ENCODE measurements around the gene TNFSF13. TPM values are rescaled to one million over a fixed set of nuclear protein-coding genes. Genes with fewer than 3 reads are reported as not detected.

The TNFSF13 gene
- total RNA-seq, 1 experiment from 2014 or later, result 46.4 TPM

DNA sequence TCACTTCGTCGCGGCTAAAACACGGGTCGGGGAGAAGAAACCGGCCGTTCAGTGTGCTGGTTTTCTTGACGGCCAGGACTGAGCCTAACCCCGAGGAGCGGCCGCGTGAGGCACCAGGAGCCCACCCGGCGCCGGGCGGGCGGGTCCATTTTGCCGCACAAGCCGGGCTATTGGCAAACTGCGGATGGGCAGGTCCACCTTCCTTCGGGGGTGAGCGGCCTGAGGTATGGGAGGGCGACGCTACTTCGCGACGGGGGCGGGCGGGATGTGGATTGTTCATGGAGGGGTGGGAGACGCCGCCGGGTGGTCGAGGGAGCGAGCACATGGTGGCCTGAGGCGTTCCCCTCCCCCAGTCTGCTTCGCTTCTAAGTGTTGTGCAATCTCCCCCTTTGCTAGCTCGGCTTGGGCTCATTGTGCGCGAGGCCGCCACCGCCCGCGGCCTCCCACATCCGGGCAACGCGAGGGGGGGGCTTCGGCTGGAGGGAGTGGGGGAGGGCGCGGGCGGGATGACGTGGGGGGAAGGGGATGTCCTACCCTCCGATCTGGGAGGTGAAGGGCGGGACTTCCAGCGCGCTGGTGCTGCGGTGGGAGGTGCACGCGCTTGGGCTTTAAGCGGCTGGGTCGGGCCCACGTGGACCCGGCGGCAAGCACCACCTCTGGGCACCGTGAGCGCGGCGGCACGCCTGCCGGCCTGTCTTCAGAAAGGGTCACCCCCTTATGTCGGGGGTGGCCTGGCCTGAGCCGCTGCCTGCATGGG, 15.0 kb downstream of the TNFSF13 start:
- no peaks in the 10 kb centered on the region for H3K9me3 ChIP-seq (ENCODE audit: insufficient read depth, low read depth)
- peak overlapping the region; percentile 93 for H3K4me2 ChIP-seq
- peaks cover 39% of the 10 kb centered on the region for H3K4me1 ChIP-seq (replicated peaks; ENCODE audit: insufficient read depth)
- BruUV-seq (replicated peaks), result no TSS peak
- H3K9me2 ChIP-seq (ENCODE audit: insufficient read depth), result no peaks in the 10 kb centered on the region
- peaks cover 59% of the 10 kb centered on the region for H3F3A ChIP-seq (ENCODE audit: insufficient read depth, low read depth)
- H3K27me3 ChIP-seq (ENCODE audit: insufficient read depth, low read depth), result no peaks in the 10 kb centered on the region
- H3K27ac ChIP-seq, result peak overlapping the region; percentile 90
- TF ChIP-seq EZH2 (IDR thresholded peaks at IDR 0.05; ENCODE audit: low read depth) (no peak), CTCF (conservative IDR thresholded peaks at IDR 0.05) (no peak)
- ChIA-PET CTCF (interaction anchor here (0.7 kb wide), 1 partner anchor 310 kb away, joined by 3 read pairs; no protein-coding TSS in a partner anchor), POLR2A (ENCODE audit: unreplicated experiment) (interaction anchor here (0.6 to 1.0 kb wide), 3 partner anchors 10 to 184 kb away, joined by 6 to 11 read pairs (median 10); partner anchors contain the start of gene MPDU1)
- H3K4me3 ChIP-seq, result peak overlapping the region; percentile 91
- peaks cover 35% of the 10 kb centered on the region for H3K36me3 ChIP-seq (ENCODE audit: low read depth)
- peaks cover 49% of the 10 kb centered on the region for H4K20me1 ChIP-seq (ENCODE audit: insufficient read depth)
- H3K79me2 ChIP-seq (ENCODE audit: low read depth), result peaks cover 51% of the 10 kb centered on the region
- peak; percentile 50 to 83 for DNase-seq
- no peak overlapping the region for H2AFZ ChIP-seq
- intact Hi-C loops (cut with micrococcal nuclease; ENCODE audit: unreplicated experiment), result loop anchor here (2.0 to 5.0 kb wide), 3 partner anchors 13 to 171 kb away; partner anchors contain the start of genes FXR2 and TMEM256

DNA sequence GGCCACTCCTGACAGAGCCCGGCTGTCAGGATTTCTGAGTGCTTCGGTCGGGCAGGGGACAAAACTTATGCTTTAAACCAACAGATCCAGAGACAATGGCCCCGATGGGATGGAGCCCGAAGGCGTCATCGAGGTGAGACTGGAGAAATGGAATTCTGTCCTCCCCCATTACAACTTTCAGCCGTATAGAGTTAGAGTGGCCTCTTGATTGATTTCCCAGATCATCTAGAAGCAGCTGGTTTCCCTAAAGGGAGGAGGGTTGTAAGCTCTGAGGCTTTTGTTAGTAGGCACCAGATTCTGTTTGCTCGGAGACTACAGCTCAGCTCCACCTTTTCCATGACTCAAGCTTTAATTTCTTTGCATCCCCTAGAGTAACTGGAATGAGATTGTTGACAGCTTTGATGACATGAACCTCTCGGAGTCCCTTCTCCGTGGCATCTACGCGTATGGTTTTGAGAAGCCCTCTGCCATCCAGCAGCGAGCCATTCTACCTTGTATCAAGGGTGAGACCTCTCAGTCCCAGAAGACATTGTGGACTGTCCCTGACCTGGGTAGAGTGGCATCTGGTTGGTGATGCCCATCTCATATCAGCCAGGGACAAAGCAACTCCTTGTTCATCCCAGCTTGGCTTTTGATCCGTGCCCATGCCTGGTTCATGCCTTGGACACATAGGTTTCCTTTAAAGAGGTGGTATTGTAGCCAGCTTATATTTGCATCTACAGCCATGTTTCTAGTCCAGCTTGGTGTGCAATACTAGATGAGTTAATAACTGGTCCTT, 15.8 kb downstream of the TNFSF13 start:
- Histone ChIP-seq H3K79me2 (ENCODE audit: low read depth) (peaks cover 51% of the 10 kb centered on the region), H3K9me2 (ENCODE audit: insufficient read depth) (no peaks in the 10 kb centered on the region), H3K4me3 (peak overlapping the region; percentile 91), H3K9me3 (ENCODE audit: insufficient read depth, low read depth) (no peaks in the 10 kb centered on the region), H2AFZ (no peak overlapping the region), H3K27me3 (ENCODE audit: insufficient read depth, low read depth) (no peaks in the 10 kb centered on the region), H3K27ac (peak overlapping the region; percentile 90), H3K4me2 (peak overlapping the region; percentile 93), H3F3A (ENCODE audit: insufficient read depth, low read depth) (peaks cover 65% of the 10 kb centered on the region), H4K20me1 (ENCODE audit: insufficient read depth) (peaks cover 54% of the 10 kb centered on the region), H3K36me3 (ENCODE audit: low read depth) (peaks cover 35% of the 10 kb centered on the region), H3K4me1 (replicated peaks; ENCODE audit: insufficient read depth) (peaks cover 45% of the 10 kb centered on the region)
- BruUV-seq (replicated peaks), result TSS peak; percentile 28
- CTCF ChIA-PET, result interaction anchor here (0.6 to 0.7 kb wide), 2 partner anchors 16 to 311 kb away, joined by 3 to 13 read pairs; no protein-coding TSS in a partner anchor
- TF ChIP-seq CTCF (conservative IDR thresholded peaks at IDR 0.05) (no peak), EZH2 (IDR thresholded peaks at IDR 0.05; ENCODE audit: low read depth) (no peak)
- POLR2A ChIA-PET (ENCODE audit: unreplicated experiment), result interaction anchor here (0.6 to 1.0 kb wide), 4 partner anchors 9 to 311 kb away, joined by 4 to 33 read pairs (median 8); partner anchors contain the start of gene MPDU1
- intact Hi-C loops (cut with micrococcal nuclease; ENCODE audit: unreplicated experiment), result loop anchor here (5.0 kb wide), 1 partner anchor 172 kb away; the partner anchor contains the start of gene TMEM256
- no peak for DNase-seq

- intact Hi-C loops (cut with micrococcal nuclease; ENCODE audit: unreplicated experiment), result no loop called here
- CTCF ChIA-PET, result no interaction called here
These were observed 16.9 kb downstream of the TNFSF13 start for GRCh38 chr17:7575481-7575883.

More at GRCh38 chr17:7575481-7575883, 16.9 kb downstream of the TNFSF13 start:
- Histone ChIP-seq H3K4me2 (peak overlapping the region; percentile 93), H3K36me3 (ENCODE audit: low read depth) (peaks cover 35% of the 10 kb centered on the region), H3K79me2 (ENCODE audit: low read depth) (peaks cover 58% of the 10 kb centered on the region), H3F3A (ENCODE audit: insufficient read depth, low read depth) (peaks cover 73% of the 10 kb centered on the region), H3K27me3 (ENCODE audit: insufficient read depth, low read depth) (no peaks in the 10 kb centered on the region), H3K9me3 (ENCODE audit: insufficient read depth, low read depth) (no peaks in the 10 kb centered on the region), H3K4me3 (peak overlapping the region; percentile 91; the same call in 1 of the 2 replicates), H4K20me1 (ENCODE audit: insufficient read depth) (peaks cover 54% of the 10 kb centered on the region), H3K27ac (peak overlapping the region; percentile 59), H3K9me2 (ENCODE audit: insufficient read depth) (no peaks in the 10 kb centered on the region), H3K4me1 (replicated peaks; ENCODE audit: insufficient read depth) (peaks cover 55% of the 10 kb centered on the region), H2AFZ (no peak overlapping the region)
- no peak for DNase-seq
- TF ChIP-seq CTCF (conservative IDR thresholded peaks at IDR 0.05) (no peak), EZH2 (IDR thresholded peaks at IDR 0.05; ENCODE audit: low read depth) (no peak)
- no TSS peak for BruUV-seq (replicated peaks)
- POLR2A ChIA-PET (ENCODE audit: unreplicated experiment), result interaction anchor here (0.6 to 0.7 kb wide), 2 partner anchors 99 to 519 kb away, joined by 3 to 6 read pairs; no protein-coding TSS in a partner anchor

All from PC-9 (cell line).